Epithelial cell of esophagus (primary cell): ENCODE measurements around the gene EVI2A.

Experiments used
- DNase-seq: peaks from one replicate; pipeline ENCODE4 v3.0.0; 2010; ENCODE audit warnings: low read depth
- H3K4me3 ChIP-seq: 2 replicates; pipeline ENCODE4 v1.5.1; 2011; ENCODE audit warnings: mild to moderate bottlenecking, low read length, control low read depth
- TF ChIP-seq, protein P1 (sequence below): IDR thresholded peaks from 2 replicates; pipeline ENCODE4 v1.5.1; 2011; ENCODE audit warnings: low read depth, mild to moderate bottlenecking, low read length, control low read depth, inconsistent platforms; ENCODE audit not compliant: insufficient read depth; ENCODE audit errors: missing control alignments

EVI2A gene, protein sequence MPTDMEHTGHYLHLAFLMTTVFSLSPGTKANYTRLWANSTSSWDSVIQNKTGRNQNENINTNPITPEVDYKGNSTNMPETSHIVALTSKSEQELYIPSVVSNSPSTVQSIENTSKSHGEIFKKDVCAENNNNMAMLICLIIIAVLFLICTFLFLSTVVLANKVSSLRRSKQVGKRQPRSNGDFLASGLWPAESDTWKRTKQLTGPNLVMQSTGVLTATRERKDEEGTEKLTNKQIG

DNA sequence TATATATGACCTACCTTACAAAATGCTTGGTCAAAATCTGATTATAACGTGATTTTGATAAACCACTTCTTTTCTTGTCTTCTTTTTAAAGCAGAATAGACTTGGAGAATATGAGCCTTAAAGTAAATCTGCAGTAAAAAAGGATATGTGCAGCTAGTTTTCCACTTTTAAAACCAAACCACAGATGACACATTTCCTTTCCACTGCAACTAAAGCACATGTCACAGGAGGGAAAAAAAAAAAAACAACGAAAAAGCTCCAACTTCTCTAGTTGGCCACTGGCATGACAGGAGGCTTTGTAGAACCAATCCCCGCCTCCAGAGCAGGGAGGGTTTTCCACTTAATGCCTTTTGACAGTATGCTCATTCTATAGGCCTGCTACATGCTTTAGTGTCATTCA, at the start of gene EVI2A:
Gene EVI2A (minus strand): TSS at position 142 of the 400 bp plus-strand sequence. CDS start 2,609 bp downstream, outside the sequence.
- no peak within 1 kb of the TSS for H3K4me3 ChIP-seq

DNA sequence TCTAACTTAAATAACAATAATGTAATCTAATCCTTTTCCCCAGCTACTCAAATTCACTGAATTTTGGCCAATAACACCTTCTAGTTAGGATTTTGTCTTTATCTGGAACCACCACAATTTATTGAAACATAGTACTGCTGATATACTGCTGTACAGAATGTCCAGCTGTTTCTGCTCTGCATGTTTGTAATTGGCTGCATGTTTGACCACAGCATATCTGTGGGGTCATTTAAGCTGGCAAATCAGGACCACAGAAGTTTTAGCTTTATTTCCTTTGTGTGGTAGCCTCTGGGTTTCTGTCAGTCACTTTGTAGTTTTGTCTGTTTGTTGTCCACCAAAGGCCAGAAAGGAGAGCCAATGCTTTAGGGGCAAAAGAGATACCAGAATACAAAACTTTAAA, 47.8 kb upstream of the EVI2A start:
- DNase-seq = no peak
- TF ChIP-seq, protein P1, sequence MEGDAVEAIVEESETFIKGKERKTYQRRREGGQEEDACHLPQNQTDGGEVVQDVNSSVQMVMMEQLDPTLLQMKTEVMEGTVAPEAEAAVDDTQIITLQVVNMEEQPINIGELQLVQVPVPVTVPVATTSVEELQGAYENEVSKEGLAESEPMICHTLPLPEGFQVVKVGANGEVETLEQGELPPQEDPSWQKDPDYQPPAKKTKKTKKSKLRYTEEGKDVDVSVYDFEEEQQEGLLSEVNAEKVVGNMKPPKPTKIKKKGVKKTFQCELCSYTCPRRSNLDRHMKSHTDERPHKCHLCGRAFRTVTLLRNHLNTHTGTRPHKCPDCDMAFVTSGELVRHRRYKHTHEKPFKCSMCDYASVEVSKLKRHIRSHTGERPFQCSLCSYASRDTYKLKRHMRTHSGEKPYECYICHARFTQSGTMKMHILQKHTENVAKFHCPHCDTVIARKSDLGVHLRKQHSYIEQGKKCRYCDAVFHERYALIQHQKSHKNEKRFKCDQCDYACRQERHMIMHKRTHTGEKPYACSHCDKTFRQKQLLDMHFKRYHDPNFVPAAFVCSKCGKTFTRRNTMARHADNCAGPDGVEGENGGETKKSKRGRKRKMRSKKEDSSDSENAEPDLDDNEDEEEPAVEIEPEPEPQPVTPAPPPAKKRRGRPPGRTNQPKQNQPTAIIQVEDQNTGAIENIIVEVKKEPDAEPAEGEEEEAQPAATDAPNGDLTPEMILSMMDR = no peak
- H3K4me3 ChIP-seq = no peak overlapping the region

More for the DNA sequence above, at the start of gene EVI2A:
- TF ChIP-seq, protein P1 = no peak
- peak; percentile 58 for DNase-seq

DNA sequence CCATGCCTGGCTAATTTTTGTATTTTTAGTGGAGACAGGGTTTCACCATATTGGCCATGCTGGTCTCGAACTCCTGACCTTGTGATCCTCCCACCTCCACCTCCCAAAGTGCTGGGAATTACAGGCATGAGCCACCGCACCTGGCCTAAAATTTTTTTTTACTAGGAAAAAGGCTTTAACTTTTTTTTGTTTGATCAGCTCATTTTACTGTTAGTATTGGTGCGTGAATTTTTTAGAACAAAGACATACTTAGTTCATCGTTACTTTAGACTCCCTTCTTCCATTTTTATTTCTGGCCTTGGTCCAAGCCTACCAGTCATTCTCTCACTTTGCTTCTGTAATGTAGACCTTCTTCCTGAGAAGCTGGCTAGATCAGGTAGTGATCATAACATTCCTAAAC, 44.7 kb upstream of the EVI2A start:
- no peak overlapping the region for H3K4me3 ChIP-seq
- DNase-seq = no peak
- TF ChIP-seq, protein P1 = no peak

DNA sequence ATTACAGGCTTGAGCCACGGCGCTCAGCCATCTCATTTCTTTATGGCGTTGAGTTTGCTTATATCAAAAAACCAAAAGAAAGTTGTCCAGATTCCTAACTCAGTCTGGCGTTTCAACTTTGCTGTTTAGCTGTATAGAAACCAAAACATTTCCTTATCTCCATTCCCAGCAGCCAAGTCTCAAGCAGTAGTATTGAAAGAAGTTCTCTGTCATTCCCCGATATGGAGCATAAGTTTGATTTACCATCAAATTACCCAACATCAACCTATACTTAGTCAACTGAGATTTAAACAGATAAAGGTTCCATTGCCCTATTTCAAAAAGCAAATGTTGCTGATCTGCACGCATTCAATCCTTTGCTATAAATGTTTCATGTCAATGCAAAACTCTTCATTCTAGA, 42.6 kb upstream of the EVI2A start:
- H3K4me3 ChIP-seq = no peak overlapping the region
- DNase-seq = no peak
- TF ChIP-seq, protein P1 = no peak

DNA sequence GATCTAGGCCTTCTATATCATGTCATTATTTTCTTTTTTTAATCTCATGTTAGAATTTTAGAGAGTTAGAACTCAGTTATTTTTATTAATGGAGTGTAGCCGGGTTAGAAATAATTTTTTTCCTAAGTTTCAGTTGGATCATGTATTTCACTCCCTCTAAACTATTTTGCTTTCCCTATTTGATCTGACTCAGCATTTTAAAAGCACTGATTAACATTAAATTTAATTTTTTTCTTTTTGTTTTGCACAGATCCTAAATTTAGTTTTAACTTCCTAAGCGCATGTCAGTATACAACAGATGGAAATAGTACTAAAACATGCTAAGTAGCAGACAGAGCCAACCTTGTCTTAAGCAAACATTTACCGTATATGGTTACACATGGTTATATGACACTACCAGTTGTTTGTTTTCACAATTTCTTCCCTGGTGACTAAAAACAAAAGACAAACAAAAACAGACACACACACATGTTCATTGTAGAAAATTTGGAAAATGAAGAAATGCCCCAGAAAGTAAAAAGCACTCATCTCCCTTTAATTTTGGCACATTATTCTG, 36.5 kb upstream of the EVI2A start:
- no peak overlapping the region for H3K4me3 ChIP-seq
- TF ChIP-seq, protein P1 = no peak
- DNase-seq = no peak

DNA sequence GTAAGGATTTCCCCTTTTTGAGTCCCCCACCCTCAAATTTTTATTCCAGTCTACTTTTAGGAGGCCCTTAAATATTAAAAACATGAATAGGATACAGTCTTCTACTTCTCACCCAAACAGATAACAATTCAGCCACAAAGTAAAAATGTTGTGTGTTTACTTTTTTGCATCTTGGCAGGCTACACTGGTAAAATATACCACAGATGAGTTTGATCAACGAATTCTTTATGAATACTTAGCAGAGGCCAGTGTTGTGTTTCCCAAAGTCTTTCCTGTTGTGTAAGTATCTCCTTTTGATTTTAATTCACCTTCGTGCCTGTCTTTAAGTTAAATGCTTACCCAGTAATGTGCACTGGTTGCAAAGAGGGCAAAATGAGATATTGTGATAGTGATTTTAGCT, 35.7 kb upstream of the EVI2A start:
- DNase-seq = no peak
- TF ChIP-seq, protein P1 = no peak
- H3K4me3 ChIP-seq = no peak overlapping the region

DNA sequence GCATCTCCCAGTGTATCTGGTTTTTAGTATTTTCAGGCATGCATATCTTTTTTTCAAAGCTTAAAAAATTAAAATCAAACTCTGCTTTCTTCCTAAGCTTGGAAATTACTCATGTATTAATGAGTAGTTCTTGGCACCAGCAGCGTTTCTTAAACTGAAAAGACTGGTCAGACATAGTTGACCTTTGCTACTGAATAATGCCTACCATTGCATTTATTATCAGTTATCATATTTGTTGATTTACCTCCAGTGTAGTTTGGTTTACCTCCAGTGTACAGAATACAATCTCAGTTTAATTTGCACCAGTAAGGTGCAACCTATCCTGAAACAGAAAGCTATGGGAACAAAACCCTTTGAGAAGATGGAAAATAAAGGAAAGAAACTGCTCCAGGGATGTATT, 34.5 kb upstream of the EVI2A start:
- no peak for DNase-seq
- TF ChIP-seq, protein P1 = no peak

More for the DNA sequence above, 34.5 kb upstream of the EVI2A start:
- no peak overlapping the region for H3K4me3 ChIP-seq
